Fibroblast of peridontal ligament (primary cell): ENCODE data around the gene SH3YL1.

Experiments
- DNase-seq: peaks from one replicate; pipeline ENCODE4 v3.0.0-alpha.2; 2010; ENCODE audit errors: extremely low read depth

Gene SH3YL1

DNA sequence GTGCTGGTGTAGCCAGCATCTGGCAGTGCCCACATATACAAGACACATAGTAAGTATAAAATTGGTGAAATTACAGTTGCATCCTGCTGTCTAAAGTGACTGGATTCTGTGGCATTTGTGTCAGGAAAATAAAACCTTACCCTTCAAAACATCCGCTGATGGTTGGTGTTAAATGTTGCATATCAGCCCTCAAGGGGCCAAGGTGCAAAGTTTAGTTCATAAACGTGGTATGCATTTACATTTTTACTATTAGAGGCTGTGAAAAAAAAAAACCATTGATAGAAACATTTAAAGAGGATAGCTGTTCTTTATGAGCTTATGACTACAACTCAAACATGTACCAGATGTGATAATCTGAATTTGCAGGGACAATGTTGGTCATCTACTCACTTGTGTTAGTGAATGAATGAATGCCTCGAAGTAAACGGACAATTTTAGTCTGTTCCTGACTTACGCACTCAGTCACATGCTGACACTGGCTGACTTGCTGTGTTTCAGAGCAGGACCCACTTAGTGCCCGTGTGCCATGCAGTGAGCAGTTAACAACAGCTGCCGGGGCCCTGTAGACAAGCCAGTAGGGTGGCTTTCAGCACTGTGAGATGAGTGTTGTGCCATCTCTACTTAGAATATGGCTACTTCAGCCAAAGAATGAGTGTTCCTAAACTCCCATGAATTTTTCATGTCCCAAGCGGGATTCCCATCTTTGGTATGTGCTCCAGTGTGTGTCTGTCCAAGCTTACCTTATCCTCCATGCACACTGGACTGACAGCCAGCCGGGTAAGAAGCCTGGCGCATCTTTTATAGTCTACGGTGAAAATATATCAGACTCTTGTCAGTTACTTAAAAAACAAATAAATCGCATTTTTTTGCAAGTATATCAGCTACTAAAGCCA is 18.8 kb upstream of the SH3YL1 start:
- no peak for DNase-seq

DNA sequence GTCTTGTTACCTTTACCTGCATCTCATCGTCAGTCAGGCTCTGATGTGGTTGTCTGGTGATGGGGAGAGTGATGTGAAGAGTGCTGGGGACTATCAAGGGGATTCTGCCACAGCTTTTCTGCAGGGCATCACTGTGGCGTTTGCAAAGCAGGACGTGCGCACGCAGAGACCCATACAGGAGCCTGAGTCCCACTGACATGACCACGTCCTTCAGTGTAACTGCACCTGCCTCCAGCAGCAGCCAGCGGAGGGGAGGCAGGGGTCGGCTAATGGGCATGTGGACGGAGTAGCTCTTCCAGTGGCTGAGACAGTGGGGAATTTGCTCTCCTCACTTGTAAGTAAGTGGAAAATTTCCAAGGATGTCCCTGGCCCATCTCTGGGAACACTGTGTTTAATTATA is 17.5 kb upstream of the SH3YL1 start:
- no peak for DNase-seq

DNA sequence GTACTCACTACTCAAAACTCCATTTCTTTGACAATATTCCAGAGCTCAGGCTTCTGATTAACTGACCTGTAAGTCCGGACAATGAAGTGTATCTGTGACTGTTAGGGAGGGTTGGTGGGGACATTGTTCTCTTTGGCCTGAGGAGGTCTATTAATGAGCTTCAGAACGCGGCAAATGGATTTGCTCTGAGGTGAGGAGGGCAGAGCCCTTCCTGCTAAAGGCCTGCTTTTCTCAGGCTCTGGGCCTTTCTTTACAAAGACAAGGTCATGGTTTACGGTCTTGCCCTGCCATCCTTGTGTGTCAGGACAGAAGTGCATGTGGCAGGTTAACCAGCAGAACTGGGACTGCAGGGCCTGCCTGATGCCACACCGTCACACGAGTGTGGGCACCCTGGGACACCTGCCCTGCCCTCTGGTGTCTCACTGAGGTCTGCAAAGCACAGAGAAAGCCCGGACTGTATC is 16.8 kb upstream of the SH3YL1 start:
- DNase-seq: no peak

DNA sequence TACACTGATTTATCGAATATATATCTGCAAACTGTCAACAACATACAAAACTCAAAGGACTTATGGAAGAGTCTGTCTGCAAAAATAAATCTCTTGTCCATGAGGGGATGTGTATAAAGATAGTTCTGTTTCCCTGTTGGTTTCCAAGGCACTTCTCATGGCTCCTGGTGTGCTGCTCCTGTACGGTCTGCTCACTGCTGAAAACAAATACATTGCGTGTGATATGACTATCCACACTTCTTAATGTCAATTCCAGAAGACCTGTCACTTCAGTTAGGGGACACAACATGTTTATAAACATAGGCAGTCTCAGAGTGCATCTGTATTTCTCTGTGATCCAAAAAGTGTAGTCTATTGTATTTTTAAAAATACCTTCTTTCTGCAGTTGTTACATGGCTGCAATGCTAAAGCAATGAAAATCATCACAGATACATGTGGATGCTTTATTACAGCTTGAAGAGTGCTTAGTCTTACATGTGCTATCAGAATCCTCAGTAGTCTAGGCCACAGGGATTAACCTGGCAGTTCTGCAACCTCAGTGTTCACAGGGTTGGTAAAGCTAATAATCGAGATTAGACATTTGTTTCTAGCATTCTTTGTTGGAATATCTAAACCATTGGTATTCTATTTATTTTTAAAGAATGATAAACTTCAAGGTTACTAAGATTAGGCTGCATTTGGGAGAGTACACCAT is 16.3 kb upstream of the SH3YL1 start:
- DNase-seq: no peak

DNA sequence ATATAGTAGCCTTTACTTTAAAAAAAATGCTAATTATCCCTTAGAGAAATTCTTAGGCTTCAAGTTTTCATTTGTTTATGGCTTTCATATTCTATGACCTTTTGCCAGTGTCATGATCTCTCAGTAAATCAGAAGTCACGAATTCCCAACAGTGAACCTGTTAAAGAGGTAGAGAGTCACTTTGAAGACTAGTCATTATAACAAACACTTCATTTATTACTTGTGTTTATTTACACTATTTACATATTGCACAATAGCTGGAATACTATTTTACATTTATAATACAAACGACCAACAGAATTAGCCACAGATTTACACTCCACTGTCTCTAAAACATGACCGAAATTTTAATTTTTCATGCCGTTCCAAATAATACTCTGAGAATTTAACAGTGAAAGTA is 15.5 kb upstream of the SH3YL1 start:
- no peak for DNase-seq

DNA sequence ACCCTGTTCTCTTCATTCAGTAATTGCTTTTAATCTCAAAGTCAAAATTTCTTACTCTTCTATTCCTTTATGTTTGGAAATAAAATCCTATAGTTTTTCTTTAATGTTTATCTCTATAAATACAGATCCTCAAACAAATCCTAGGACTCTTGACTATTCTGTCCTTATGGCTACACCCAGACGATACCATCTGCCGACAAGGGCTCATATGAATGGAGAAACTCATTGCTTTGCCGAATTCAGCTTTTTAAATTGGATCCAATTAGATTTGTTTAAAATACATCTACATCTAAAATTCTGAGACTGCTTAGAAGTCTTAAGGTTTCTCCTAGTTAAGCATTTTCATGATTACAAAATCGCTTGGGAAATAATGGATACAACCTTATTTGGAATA is 15.1 kb upstream of the SH3YL1 start:
- DNase-seq: peak; percentile 15

DNA sequence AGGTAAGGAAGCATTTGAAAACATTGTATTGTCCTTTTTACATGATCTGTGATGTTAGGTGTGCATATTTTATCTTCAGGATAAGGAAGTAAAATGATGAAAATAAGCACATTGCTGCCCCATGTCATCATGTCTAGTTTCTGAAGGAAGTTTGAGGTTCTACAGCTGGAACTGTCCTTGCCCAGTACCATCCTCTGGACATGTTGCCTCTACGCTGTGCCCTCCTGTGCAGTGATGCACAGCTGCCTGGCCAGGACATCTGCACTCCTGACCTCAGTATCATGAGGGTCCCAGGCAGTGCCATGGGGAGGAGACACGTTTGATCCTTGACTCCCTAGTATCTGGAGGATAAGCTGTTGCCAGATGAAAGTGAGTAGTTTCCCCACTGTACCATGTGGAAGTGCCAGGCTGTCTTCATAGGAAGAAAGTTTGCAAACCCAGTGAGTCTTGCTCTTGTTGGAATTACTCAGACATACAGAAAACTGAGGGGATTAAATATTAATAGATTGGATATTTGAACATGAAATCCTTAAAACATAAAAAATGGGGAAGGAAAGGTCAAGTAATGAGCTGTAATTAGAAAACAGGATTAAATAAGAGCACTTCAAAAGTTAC is 14.6 kb upstream of the SH3YL1 start:
- no peak for DNase-seq

DNA sequence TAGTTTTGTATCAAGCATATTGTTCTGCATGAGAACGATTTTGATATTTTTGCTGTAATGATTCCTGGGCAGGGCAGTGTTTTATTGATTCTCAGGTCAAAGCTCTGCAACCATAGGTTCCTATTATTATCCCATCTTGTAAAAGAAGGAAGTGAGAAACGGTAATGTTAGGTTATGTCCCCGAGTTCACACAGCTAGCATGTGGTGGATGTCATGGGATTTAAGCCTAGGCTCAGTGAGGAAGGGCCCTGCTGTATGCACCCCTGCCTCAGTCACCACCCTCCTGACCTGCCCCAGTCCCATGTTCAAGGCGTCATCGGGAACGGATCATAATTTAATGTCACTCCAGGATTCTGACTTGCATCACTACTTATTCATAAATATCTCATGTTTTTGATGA is 11.6 kb upstream of the SH3YL1 start:
- no peak for DNase-seq

DNA sequence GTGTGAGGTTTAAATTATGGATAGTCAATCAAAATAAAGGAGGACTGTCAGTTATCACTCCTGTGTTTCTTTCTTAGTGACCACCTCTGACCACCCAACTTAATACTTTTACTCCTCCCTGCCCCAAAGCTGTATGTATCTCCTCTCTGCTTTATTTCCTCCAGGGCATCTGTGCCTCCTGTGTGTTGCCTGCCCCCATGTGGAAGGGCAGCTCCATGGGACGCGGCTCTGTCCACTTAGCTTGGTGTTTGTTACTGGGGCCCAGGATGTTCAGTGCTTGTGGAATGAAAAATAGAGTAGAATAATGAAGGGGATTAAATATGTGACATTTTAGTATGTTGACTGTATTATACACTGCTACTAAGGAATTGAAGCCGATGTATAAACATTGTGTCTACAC is 10.7 kb upstream of the SH3YL1 start:
- no peak for DNase-seq

DNA sequence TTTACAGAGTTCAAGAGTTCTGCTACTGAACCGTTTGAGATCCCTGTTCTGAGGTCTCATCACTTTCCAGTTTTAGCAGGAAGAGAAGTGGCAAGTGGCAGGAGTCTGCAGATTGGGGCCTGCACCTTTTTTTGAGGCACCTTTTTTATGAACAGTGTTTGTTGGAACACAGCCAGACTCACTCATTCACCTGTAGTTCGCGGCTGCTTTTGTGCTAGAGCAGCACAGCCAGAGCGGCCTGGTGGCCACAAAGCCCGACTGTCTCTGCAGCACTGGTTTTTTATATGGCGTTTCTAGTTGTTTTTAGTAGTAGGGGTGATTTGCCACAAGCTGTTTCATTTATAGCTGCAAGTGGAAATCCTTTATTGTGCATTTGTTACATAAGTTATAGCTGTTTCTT is 9.5 kb upstream of the SH3YL1 start:
- DNase-seq: no peak

DNA sequence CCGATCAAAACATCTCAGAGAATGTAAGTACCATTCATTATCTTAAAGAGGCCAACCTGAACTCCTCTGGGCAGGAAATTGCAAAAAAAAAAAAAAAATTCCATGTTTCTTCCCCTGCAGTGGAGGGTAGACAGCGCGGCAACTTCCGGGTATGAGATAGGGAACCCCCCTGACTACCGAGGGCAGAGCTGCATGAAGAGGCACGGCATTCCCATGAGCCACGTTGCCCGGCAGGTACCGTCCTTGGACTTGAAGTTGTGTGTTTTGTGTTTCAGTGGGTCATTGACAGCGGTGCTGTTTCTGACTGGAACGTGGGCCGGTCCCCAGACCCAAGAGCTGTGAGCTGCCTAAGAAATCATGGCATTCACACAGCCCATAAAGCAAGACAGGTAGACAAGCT is 8.1 kb upstream of the SH3YL1 start:
- DNase-seq: no peak

DNA sequence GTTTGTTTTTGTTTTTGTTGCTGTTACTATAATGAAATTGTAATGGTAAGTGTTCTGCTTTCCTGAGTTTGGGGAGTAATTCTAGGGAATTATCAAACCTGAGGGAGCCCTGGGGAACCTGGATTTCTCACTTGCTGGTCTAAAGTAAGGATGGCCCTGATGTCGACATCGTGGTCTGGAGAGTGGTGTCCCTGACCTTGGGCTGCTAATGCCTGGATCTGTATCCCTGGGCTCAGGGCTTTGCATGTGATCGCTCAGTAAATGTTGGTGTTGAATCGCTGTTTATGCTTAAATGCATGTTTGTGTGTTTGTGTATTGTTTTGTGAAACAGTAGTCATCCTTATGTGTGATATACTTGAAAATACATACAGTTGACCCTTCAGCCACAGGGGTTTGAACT is 7.0 kb upstream of the SH3YL1 start:
- DNase-seq: no peak

DNA sequence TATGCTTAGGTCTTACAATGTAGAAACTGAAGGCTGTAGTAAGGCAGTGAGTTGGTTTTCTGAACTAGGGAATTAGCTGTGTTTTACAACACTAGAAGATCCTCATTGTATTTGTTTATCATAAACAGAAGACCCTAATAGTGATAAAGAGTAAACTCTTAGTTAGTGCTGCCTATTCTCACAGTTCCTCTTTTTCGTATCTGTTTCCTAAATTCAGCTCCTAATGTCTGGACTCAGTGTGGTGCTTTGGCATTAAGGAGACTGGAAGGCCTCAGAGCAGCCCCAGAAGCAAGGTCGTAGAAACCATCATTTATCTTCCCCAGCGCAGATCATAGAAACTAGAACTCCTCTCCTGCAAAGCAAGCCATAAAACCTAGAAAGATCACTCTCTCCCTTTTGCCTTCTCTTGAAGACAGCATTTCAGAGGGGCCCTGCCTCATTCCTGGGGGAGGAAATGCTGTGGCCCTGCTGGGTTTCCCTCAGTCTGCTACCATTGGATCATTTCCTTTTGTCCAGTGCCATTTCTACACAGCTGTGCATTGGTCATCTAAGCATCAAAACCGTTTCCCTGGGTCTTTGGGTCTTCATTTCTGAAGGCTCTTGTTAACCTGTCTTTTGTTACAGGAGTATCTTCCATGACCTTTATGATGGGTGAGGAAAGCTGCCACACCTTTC is 5.7 kb upstream of the SH3YL1 start:
- DNase-seq: no peak

DNA sequence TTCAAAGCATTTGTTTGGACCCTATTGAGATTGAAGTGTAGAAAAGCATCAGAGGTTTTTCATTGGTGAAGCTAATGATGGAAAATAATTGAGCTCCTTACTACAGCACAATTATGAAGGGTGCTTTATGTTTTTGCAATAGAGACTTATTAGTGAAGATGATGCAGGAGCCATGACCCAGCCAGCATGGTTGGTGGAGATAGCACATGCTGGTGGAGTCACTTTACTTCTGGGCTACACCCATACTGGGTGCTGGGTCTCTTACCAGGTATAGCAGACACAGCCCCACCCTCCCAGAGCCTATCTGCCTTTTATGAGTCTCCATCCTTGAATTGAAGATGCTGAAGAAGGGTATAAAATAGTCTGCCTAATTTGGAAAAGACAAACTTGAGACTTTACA is 4.5 kb upstream of the SH3YL1 start:
- no peak for DNase-seq

DNA sequence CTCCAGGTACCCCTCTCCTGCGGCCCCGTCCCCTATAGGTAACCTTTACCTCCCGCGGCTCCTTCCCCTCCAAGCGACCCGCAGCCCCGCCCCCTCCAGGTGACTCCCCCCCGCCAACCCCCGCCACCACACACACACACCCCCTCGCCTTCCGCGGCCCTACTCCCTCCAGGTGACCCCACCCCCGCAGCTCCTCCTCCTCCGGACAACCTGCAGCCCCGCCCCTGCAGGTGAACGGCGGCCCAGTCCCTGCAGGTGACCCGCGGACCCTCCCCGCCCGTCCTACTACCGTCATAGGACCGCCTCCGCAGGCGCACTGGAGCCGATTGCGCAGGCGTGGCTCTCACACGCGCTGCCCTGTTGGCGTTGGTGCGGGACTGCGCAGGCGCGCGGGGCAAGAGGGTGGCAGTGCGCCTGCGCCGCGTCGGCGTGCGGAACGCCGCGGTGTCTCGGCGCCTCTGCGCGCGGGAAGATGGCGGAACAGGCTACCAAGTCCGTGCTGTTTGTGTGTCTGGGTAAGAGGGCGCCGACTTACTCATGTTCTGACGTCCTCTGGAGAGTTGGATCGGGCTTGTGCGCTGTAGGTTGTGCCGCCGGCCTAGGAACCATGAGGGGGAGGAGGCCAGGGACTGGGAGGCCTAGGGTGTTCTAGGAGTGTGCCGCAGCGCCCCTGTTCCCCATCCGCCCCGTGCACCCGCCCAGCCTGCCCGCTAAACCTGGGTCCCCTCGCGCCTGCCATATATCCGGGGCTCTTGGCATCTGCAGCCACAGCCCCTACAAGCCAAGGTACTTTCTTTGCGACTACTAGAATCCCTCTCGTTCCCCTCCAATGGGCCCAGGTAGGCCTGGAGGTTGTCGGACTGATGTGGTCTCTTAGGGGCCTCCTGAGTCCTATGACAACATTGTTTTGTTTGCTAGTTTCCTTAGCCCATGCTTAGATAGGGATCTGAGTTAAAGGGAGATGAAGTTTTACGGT is 949 bp upstream of the SH3YL1 start, which contains the start of gene ACP1:
ACP1 (plus strand) TSS at position 455 of the 976 bp plus-strand sequence; CDS start at position 473, 18 bp downstream.
- DNase-seq: peak; percentile 91

DNA sequence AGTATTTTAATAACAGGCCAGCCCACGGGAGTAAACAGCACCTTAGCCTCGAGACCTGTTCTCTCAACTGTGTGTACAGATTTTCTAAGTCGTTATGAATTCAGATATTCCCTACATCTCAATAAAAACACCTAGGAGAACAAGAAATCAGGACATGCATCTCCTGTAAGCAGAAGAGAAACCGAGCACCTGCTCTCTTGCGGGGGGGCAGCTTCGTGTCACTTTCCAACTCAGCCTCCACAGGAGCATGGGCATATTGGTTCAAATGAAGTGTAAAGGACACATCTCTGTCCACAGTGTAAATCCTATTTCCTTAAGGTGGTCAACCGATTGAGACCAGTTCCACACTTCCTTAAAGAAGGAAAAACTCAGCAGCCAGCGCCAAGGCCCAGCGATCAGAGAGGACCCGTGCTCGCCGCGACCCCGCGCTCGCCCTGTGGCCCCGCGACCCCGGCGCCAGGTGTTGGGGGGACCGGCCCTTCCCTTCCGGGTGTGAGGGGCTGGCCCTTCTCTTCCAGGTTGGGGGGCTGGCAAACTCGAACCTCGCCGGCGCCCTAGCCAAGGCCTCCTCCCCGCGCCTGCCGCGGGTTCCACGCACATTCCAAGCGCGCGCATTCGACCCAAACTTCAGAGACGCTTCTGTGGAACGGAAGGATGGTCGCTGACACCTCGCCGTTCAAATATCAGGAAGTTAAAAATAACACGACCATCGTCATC is 652 bp downstream of the SH3YL1 start:
- DNase-seq: no peak

DNA sequence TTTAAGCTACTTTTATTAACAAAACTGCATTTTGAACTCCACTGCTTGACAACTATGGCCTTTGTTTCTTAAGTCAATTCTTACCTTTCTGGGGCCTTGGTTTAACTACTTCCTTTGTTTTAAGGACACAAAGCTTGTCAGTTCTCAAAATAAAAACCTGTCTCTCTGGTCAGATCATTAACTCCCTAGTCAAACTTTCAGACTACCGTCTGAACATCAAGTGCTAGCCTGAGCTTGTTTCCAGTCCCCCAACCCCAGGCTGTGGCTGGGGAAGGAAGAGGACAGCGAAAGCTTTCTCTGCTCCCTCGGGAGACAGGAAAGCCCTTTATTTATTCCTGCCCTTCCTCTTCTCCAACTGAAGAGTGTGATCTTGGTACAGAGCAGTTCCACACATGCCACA is 1.7 kb downstream of the SH3YL1 start:
- DNase-seq: no peak

DNA sequence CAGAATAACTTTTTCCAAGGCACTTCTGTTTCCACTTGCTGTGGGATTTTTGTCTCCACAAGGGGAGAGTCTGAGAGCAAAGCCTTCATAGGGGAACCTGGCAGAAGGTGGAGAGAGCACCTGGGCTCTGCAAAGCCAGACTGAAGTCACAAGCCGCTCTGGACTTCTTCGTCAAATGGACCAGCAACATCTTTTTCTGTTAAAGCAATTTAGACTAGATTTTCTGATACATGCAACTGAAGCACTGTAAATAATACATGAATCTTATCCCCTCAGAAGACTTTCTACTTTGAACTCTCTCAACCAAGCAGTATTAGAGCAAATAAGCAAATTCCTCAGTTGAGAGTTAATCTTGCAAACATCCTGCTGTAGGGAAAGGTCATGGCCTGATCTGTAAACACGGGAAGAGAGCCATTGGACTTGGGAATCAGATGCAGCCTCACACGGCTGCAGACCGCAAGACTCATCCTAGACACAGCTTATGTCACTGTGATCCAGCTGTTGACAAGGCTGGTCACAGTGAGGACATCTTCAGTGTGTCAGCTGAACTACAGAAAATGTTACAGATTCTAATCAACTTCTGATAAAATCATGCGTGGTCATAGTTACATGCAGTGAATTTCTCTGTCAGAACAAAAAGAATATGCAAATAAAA is 3.2 kb downstream of the SH3YL1 start:
- peak; percentile 11 for DNase-seq

DNA sequence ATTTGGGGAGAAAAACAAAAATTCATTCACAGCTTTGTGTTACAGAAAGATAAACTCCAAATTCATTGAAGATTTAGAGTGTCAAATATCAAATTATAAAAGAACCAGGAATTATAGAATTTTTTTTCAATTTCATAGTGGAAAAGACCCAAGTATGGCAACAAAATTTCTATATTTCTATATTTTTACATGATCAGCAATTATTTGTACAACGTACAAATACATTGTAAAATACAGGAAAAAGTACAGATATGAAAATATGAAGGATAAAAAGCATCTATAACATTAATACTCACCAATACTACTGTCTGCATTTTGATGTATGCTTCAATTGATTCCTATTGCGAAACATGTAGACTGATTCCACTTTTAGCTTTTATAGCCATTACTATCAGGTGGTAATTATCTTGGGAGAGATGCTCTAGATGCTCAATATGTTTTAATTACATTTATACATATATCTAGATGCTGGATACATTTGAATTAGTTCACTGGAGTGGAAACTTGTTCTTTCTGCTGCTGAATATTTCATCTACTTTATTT is 4.0 kb downstream of the SH3YL1 start:
- DNase-seq: no peak
